CMK (cell line): ENCODE results near the gene PPP1R15A.
"Not testable (repeated sequence)": the region's sequence is repeated elsewhere in the genome, so short reads cannot be mapped to it uniquely, and the experiment has no call there.

ENCODE experiments used
- DNase-seq: peaks from one replicate; pipeline ENCODE4 v3.0.0-alpha.2; 2010; ENCODE audit warnings: low read depth

PPP1R15A gene

GRCh38 chr19:48872182-48872883 is at the start of gene PPP1R15A:
Gene PPP1R15A, plus strand, starts transcription at chr19:48872421. Its CDS starts 813 bp downstream, at chr19:48873234.
- peak; percentile 99 for DNase-seq

GRCh38 chr19:48822514-48822913 is 49.7 kb upstream of the PPP1R15A start:
- no peak for DNase-seq

- no peak for DNase-seq
Measured at GRCh38 chr19:48826606-48827020, 45.6 kb upstream of the PPP1R15A start.

GRCh38 chr19:48830088-48830487 is 42.1 kb upstream of the PPP1R15A start:
- no peak for DNase-seq

GRCh38 chr19:48830965-48831364 is 41.3 kb upstream of the PPP1R15A start:
- DNase-seq = no peak

GRCh38 chr19:48833049-48833448 is 39.2 kb upstream of the PPP1R15A start:
- no peak for DNase-seq

- no peak for DNase-seq
Measured at GRCh38 chr19:48833977-48834376, 38.2 kb upstream of the PPP1R15A start.

- peak; percentile 84 for DNase-seq
Measured at GRCh38 chr19:48835734-48836088, 36.5 kb upstream of the PPP1R15A start.

- DNase-seq = no peak
Measured at GRCh38 chr19:48836089-48837017, 35.9 kb upstream of the PPP1R15A start, which contains the start of gene HSD17B14. Gene HSD17B14, minus strand, starts transcription at chr19:48836491. Its CDS starts 80 bp downstream, at chr19:48836411.

- DNase-seq = peak; percentile 79
Measured at GRCh38 chr19:48837051-48837524, 35.1 kb upstream of the PPP1R15A start.

GRCh38 chr19:48837687-48838086 is 34.5 kb upstream of the PPP1R15A start:
- DNase-seq = no peak

GRCh38 chr19:48841047-48841446 is 31.2 kb upstream of the PPP1R15A start:
- no peak for DNase-seq

GRCh38 chr19:48841571-48841970 is 30.6 kb upstream of the PPP1R15A start:
- DNase-seq = no peak

GRCh38 chr19:48842789-48843162 is 29.4 kb upstream of the PPP1R15A start:
- DNase-seq = no peak

GRCh38 chr19:48844472-48844871 is 27.7 kb upstream of the PPP1R15A start:
- no peak for DNase-seq

- no peak for DNase-seq
Measured at GRCh38 chr19:48845384-48845783, 26.8 kb upstream of the PPP1R15A start.

- DNase-seq = not testable (repeated sequence)
Measured at GRCh38 chr19:48846659-48847058, 25.6 kb upstream of the PPP1R15A start.

- no peak for DNase-seq
Measured at GRCh38 chr19:48852292-48852691, 19.9 kb upstream of the PPP1R15A start.

- DNase-seq = no peak
Measured at GRCh38 chr19:48853483-48853882, 18.7 kb upstream of the PPP1R15A start.

GRCh38 chr19:48854103-48854502 is 18.1 kb upstream of the PPP1R15A start:
- DNase-seq = no peak

GRCh38 chr19:48856921-48857320 is 15.3 kb upstream of the PPP1R15A start:
- DNase-seq = no peak

GRCh38 chr19:48858984-48859710 is 13.1 kb upstream of the PPP1R15A start:
- DNase-seq = no peak
